ENCODE results near the gene AMIGO3.
A peak's percentile ranks its signal among the peaks of the same experiment; 100 is the strongest.

The AMIGO3 gene

DNA sequence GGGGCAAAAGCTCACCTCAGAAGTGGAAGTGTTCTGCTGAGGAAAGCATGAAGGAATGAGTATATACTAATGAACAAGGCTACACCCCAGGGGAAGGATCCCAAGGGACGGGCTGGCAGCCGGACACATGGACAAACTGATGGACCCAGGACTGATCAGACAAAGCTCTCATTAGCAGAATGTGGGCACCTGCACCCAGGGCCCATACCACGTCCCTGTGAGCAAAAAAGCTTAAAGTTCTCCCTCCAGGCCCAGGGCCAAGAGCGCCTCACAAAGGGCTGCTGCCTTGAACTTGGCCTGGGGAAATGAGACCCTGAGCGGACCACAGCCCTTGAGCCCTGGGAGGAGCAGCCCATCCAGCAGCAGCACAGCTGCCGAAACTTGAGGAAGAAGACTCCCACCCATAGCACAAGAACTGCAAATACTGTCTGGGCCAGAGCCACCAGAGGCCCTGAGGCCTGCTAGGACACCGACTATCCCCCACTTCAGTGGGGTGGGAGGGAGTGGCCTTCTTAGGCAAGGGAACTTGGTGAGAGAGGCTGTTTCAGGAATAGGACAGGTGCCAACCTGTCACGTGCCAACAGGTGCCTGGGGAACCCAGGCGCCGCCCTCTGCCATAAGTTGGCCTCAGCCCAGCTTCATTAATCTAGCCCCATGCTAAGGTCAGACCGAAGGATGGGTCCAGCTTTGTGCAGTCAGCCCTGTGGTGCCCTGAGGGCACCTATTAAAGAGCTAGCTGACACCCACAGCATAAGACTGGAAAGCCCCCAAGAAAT is 6.6 kb upstream of the AMIGO3 start:
- peak overlapping the region; percentile 97 for H3K27ac ChIP-seq
- TF ChIP-seq ZFX (IDR thresholded peaks at IDR 0.05; ENCODE audit: borderline replicate concordance): no peak
- TF ChIP-seq, protein P1, sequence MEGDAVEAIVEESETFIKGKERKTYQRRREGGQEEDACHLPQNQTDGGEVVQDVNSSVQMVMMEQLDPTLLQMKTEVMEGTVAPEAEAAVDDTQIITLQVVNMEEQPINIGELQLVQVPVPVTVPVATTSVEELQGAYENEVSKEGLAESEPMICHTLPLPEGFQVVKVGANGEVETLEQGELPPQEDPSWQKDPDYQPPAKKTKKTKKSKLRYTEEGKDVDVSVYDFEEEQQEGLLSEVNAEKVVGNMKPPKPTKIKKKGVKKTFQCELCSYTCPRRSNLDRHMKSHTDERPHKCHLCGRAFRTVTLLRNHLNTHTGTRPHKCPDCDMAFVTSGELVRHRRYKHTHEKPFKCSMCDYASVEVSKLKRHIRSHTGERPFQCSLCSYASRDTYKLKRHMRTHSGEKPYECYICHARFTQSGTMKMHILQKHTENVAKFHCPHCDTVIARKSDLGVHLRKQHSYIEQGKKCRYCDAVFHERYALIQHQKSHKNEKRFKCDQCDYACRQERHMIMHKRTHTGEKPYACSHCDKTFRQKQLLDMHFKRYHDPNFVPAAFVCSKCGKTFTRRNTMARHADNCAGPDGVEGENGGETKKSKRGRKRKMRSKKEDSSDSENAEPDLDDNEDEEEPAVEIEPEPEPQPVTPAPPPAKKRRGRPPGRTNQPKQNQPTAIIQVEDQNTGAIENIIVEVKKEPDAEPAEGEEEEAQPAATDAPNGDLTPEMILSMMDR (IDR thresholded peaks at IDR 0.05): no peak

DNA sequence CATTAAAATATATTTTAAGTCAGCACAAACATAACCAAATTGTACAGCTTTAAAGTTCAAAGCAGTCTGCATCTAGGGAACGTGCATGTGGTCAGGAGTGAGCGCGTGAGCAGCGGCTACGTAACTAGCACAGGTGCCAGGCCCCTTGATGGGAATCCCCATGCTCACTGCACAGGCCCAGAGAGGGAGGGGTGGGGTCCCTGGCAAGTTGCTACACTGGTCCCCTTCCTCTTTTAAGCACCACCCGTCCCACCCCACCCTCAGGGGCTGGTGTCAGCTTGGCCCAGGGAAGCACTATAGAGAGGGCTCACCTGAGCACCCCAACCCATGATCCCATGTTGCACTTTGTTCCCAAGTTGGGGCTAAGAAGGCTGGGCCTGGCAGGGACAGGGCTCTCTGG is 5.1 kb upstream of the AMIGO3 start:
- H3K27ac ChIP-seq: peak overlapping the region; percentile 97
- TF ChIP-seq ZFX (IDR thresholded peaks at IDR 0.05; ENCODE audit: borderline replicate concordance): no peak
- TF ChIP-seq, protein P1 (IDR thresholded peaks at IDR 0.05): no peak

DNA sequence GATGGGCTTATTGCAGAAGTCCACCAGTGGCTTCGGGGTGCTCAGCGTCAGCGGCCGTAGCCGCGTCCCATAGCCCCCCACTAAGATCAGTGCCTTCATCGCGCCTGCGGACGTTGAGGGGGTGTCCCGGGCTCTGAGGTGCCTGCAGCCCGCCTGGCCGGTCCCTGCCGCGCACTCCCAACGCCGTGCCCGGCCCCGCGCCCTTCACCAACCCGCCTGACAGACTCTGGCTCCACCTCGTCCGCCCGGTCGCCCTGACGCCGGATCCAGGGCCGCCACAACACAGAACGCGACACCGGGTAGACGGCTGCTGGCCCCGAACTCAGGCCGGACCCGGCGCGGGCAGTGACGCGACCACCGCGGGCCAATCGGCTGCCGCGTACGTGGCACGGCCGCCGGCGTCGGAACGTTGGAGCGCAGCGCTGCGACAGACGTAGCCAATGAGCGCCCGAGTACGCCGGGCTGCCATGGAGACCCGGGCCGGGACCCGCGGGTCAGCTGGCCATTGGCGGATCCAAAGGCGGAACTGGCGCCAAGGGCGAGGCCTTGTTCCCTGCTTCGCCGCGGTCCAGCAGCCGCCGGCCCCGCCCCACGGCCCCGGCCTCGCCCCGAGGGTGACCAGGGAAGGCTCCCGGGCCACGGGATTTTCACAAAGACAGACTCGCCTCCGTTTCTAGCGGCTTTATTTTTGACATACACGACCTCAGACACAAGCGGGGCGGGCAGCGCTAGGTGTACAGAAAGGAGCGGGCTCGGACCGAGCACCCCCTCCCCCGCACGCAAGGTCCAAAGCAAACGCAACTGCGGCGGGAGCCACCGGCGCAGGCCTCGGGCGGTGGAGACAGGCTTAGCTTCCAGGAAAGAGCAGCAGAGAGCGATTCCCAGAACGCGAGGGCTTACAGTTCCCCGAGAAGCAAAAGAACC is 4.4 kb upstream of the AMIGO3 start, which contains the start of gene GMPPB:
Gene GMPPB, minus strand, starts transcription at position 324 of the 924 bp plus-strand sequence. Its CDS starts 225 bp downstream, at position 99.
- peak within 1 kb of the TSS; percentile 97 for H3K27ac ChIP-seq
- TF ChIP-seq, protein P1 (IDR thresholded peaks at IDR 0.05): no peak
- no peak for TF ChIP-seq ZFX (IDR thresholded peaks at IDR 0.05; ENCODE audit: borderline replicate concordance)

DNA sequence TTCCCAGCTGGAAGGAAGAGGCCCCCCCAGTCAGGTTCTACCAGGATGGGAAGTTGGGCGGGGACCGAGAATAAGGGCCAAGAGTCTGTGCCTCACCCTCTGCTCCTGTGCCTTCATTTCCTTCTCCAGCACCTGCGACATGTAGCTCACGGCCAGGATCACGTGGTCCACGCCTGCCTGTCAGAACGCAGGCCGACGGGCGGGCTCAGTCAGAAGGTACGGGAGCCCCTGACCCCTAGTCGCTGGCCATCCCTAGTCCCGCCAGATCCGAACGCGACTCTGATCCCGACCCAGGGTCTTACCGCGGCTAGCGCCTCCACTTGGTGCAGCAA is 3.8 kb upstream of the AMIGO3 start:
- H3K27ac ChIP-seq: peak overlapping the region; percentile 97
- TF ChIP-seq, protein P1 (IDR thresholded peaks at IDR 0.05): no peak
- TF ChIP-seq ZFX (IDR thresholded peaks at IDR 0.05; ENCODE audit: borderline replicate concordance): no peak

DNA sequence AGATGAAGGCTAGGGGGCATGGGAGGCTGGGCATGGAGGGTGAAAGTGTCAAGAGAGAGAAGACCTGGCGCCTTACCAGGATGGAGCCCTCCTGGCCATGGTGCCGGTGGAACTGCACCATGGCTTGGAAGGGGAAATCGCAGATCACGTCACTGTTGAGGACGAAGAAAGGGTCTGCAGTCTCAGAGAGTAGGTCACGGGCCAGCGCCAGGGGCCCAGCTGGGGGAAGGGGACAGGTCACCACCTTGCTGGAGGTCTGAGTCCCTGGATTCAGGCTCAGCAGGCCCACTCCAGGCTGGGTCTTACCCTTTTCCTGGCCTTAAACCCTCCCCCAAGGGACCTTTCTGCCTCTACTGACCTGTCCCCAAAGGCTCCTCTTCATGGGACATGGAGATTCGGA is 3.4 kb upstream of the AMIGO3 start:
- TF ChIP-seq ZFX (IDR thresholded peaks at IDR 0.05; ENCODE audit: borderline replicate concordance): no peak
- TF ChIP-seq, protein P1 (IDR thresholded peaks at IDR 0.05): no peak
- peak overlapping the region; percentile 97 for H3K27ac ChIP-seq

DNA sequence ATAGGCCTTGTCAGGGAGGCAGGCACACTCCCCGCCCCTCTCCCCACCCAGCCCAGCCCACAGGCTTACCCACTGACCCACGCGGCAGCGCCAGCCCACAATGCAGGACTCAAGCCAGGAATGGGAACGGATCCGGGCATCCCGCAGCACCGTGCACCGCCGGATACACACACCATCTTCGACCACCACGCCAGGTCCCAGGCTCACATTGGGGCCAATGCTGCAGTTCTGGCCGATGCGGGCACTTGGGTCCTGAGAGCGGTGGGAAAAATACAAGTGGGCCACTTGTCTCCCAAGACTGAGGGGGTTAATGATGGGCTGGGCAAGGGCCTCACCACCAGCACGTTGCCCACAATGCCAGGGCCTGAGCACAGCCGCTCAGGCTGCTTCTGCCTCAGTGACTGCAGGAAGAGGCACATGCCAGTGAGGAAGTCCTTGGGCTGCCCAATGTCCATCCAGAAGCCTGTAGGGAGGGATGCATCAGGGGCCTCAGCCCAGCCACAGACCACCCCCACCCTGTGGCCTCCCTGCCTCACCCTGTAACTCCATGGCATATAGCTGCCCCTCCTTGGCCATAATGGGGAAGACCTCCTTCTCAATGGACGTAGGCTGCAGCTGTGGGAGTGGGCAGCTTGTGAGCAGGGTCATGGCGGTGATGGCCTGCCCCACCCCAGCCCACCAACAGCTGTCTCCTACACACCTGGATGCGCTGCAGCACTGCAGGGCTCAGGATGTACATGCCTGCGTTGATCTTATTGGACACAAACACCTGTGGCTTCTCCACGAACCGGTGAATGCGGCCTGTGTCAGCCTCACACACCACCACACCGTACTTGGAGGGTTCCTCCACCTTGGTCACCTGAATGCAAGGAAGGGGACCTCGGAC is 2.7 kb upstream of the AMIGO3 start:
- TF ChIP-seq ZFX (IDR thresholded peaks at IDR 0.05; ENCODE audit: borderline replicate concordance): no peak
- TF ChIP-seq, protein P1 (IDR thresholded peaks at IDR 0.05): no peak
- H3K27ac ChIP-seq: peak overlapping the region; percentile 97
